ENCODE data around the gene CATSPERE. TPM values are rescaled to one million over a fixed set of nuclear protein-coding genes. Genes with fewer than 3 reads are reported as not detected.

CATSPERE gene
- total RNA-seq, 1 experiment from 2014 or later: 1.3 TPM

- no peaks in the 10 kb centered on the region for H3K27me3 Mint-ChIP-seq (ENCODE audit: unreplicated experiment)
- peaks cover 63% of the 10 kb centered on the region for H3K4me1 Mint-ChIP-seq (ENCODE audit: low read depth, unreplicated experiment)
- no peaks in the 10 kb centered on the region for H3K9me3 Mint-ChIP-seq (ENCODE audit: low read depth, unreplicated experiment)
- peak overlapping the region; percentile 76 for H3K27ac Mint-ChIP-seq (ENCODE audit: unreplicated experiment)
- intact Hi-C loops (cut with micrococcal nuclease; ENCODE audit: unreplicated experiment): loop anchor here (5.0 to 10.0 kb wide), 2 partner anchors 143 to 350 kb away; no protein-coding TSS in a partner anchor
- CTCF ChIA-PET: no interaction called here
- no peak for DNase-seq
- no peak overlapping the region for H3K4me3 Mint-ChIP-seq (ENCODE audit: low read depth, unreplicated experiment)
- H3K36me3 Mint-ChIP-seq (ENCODE audit: insufficient read depth, unreplicated experiment): peaks cover 22% of the 10 kb centered on the region
- TF ChIP-seq CTCF (IDR thresholded peaks at IDR 0.05; ENCODE audit: unreplicated experiment): no peak
- BruUV-seq (replicated peaks): no TSS peak
Measured at GRCh38 chr1:244444854-244445253, 16.2 kb upstream of the CATSPERE start.

GRCh38 chr1:244445320-244446181, 15.5 kb upstream of the CATSPERE start:
- peaks cover 56% of the 10 kb centered on the region for H3K4me1 Mint-ChIP-seq (ENCODE audit: low read depth, unreplicated experiment)
- TF ChIP-seq CTCF (IDR thresholded peaks at IDR 0.05; ENCODE audit: unreplicated experiment): no peak
- no TSS peak for BruUV-seq (replicated peaks)
- no peak for DNase-seq
- H3K27ac Mint-ChIP-seq (ENCODE audit: unreplicated experiment): peak overlapping the region; percentile 76
- no peak overlapping the region for H3K4me3 Mint-ChIP-seq (ENCODE audit: low read depth, unreplicated experiment)
- intact Hi-C loops (cut with micrococcal nuclease; ENCODE audit: unreplicated experiment): loop anchor here (5.0 to 10.0 kb wide), 2 partner anchors 143 to 349 kb away; no protein-coding TSS in a partner anchor
- H3K36me3 Mint-ChIP-seq (ENCODE audit: insufficient read depth, unreplicated experiment): peaks cover 24% of the 10 kb centered on the region
- H3K9me3 Mint-ChIP-seq (ENCODE audit: low read depth, unreplicated experiment): no peaks in the 10 kb centered on the region
- no peaks in the 10 kb centered on the region for H3K27me3 Mint-ChIP-seq (ENCODE audit: unreplicated experiment)
- CTCF ChIA-PET: no interaction called here

- intact Hi-C loops (cut with micrococcal nuclease; ENCODE audit: unreplicated experiment): loop anchor here (5.0 to 10.0 kb wide), 2 partner anchors 145 to 348 kb away; no protein-coding TSS in a partner anchor
- no peak for DNase-seq
- peaks cover 38% of the 10 kb centered on the region for H3K36me3 Mint-ChIP-seq (ENCODE audit: insufficient read depth, unreplicated experiment)
- H3K4me3 Mint-ChIP-seq (ENCODE audit: low read depth, unreplicated experiment): peak overlapping the region; percentile 17
- TF ChIP-seq CTCF (IDR thresholded peaks at IDR 0.05; ENCODE audit: unreplicated experiment): no peak
- peak overlapping the region; percentile 28 for H3K27ac Mint-ChIP-seq (ENCODE audit: unreplicated experiment)
- no TSS peak for BruUV-seq (replicated peaks)
- no peaks in the 10 kb centered on the region for H3K9me3 Mint-ChIP-seq (ENCODE audit: low read depth, unreplicated experiment)
- peaks cover 55% of the 10 kb centered on the region for H3K4me1 Mint-ChIP-seq (ENCODE audit: low read depth, unreplicated experiment)
- H3K27me3 Mint-ChIP-seq (ENCODE audit: unreplicated experiment): no peaks in the 10 kb centered on the region
- CTCF ChIA-PET: no interaction called here
Measured at GRCh38 chr1:244447024-244447423, 14.0 kb upstream of the CATSPERE start.

- Mint-ChIP-seq H3K4me1 (ENCODE audit: low read depth, unreplicated experiment) (peaks cover 55% of the 10 kb centered on the region), H3K27me3 (ENCODE audit: unreplicated experiment) (no peaks in the 10 kb centered on the region), H3K9me3 (ENCODE audit: low read depth, unreplicated experiment) (no peaks in the 10 kb centered on the region), H3K36me3 (ENCODE audit: insufficient read depth, unreplicated experiment) (peaks cover 43% of the 10 kb centered on the region), H3K4me3 (ENCODE audit: low read depth, unreplicated experiment) (peak overlapping the region; percentile 17), H3K27ac (ENCODE audit: unreplicated experiment) (peak overlapping the region; percentile 28)
- intact Hi-C loops (cut with micrococcal nuclease; ENCODE audit: unreplicated experiment): loop anchor here (5.0 to 10.0 kb wide), 2 partner anchors 145 to 347 kb away; no protein-coding TSS in a partner anchor
- no peak for TF ChIP-seq CTCF (IDR thresholded peaks at IDR 0.05; ENCODE audit: unreplicated experiment)
- no TSS peak for BruUV-seq (replicated peaks)
- CTCF ChIA-PET: no interaction called here
- DNase-seq: no peak
Measured at GRCh38 chr1:244447552-244447951, 13.5 kb upstream of the CATSPERE start.

Measured in Calu3 (cell line).